H1 (cell line): ENCODE results near the gene ASMTL. TPM values are rescaled to one million over a fixed set of nuclear protein-coding genes. Genes with fewer than 3 reads are reported as not detected.

Experiments
- CTCF ChIA-PET: fragments of 300-600 bp; sonication (Branson Sonifier 250); formaldehyde crosslinking; loops from one replicate; lab custom pipeline; 2021; ENCODE audit not compliant: partially characterized antibody; lab: Charles Lee
- POLR2A ChIA-PET: fragments of 300-600 bp; sonication (Branson Sonifier 250); formaldehyde crosslinking; loops from one replicate; lab custom pipeline; 2021; ENCODE audit warnings: inconsistent platforms; ENCODE audit not compliant: partially characterized antibody; lab: Charles Lee
- DNase-seq, 2 experiments: peaks; one replicate each; pipeline versions ENCODE4 v3.0.0 to v3.0.0-alpha.2; 2010 to 2022; ENCODE audit warnings: low spot score in 2 of 2, low read depth in 1 of 2, mixed read lengths in 1 of 2
- FAIRE-seq: peaks from 2 replicates; lab custom pipeline; 2011; peaks lifted over from hg19 to GRCh38; lab: Jason Lieb, UNC
- H2AFZ ChIP-seq: 2 replicates; pipeline ENCODE4 v1.8.1; 2012; ENCODE audit warnings: low read length, inconsistent platforms
- H2AK5ac ChIP-seq: 2 replicates; pipeline ENCODE4 v1.6.1; 2013; ENCODE audit warnings: low read depth, low read length
- H2BK120ac ChIP-seq: replicated peaks from 2 replicates; pipeline ENCODE3; 2013; ENCODE audit warnings: low read depth, low read length, inconsistent platforms
- H2BK12ac ChIP-seq: 2 replicates; pipeline ENCODE4 v1.6.1; 2013; ENCODE audit warnings: low read depth, low read length
- H2BK15ac ChIP-seq: 2 replicates; pipeline ENCODE4 v1.6.1; 2013; ENCODE audit warnings: low read length
- H2BK20ac ChIP-seq: 2 replicates; pipeline ENCODE4 v1.6.1; 2013; ENCODE audit warnings: low read length
- H2BK5ac ChIP-seq: 2 replicates; pipeline ENCODE4 v1.6.1; 2013; ENCODE audit warnings: low read depth, low read length
- H3K14ac ChIP-seq: 2 replicates; pipeline ENCODE4 v1.6.1; 2013; ENCODE audit warnings: inconsistent platforms; ENCODE audit not compliant: insufficient read length
- H3K18ac ChIP-seq: 2 replicates; pipeline ENCODE4 v1.6.1; 2013; ENCODE audit warnings: low read length; ENCODE audit errors: extremely low read depth
- H3K23ac ChIP-seq: 2 replicates; pipeline ENCODE4 v1.6.1; 2013; ENCODE audit warnings: inconsistent platforms; ENCODE audit not compliant: insufficient read length
- H3K23me2 ChIP-seq: 2 replicates; pipeline ENCODE4 v1.6.1; 2013; ENCODE audit warnings: low read depth, low read length
- H3K27ac ChIP-seq: 2 replicates; pipeline ENCODE4 v1.6.1; 2011; ENCODE audit warnings: low read depth, low read length, inconsistent platforms
- H3K27me3 ChIP-seq, 4 experiments: replicated peaks in 1 of 4; 1 replicate in 1 of 4; 2 replicates in 3 of 4; pipeline versions ENCODE4 v1.6.1 to v1.8.1; 2011 to 2013; ENCODE audit warnings: low read length in 3 of 4, mild to moderate bottlenecking in 3 of 4, inconsistent platforms in 2 of 4, mixed read lengths in 2 of 4, moderate library complexity in 1 of 4; ENCODE audit not compliant: control insufficient read depth in 3 of 4, insufficient read depth in 3 of 4; ENCODE audit errors: extremely low read depth in 1 of 4
- H3K36me3 ChIP-seq, 4 experiments: 2 replicates each; pipeline versions ENCODE4 v1.6.1 to v1.8.1; 2011 to 2013; ENCODE audit warnings: mild to moderate bottlenecking in 4 of 4, low read length in 3 of 4, moderate library complexity in 2 of 4, control low read depth in 1 of 4, inconsistent platforms in 1 of 4; ENCODE audit not compliant: insufficient read depth in 4 of 4, control insufficient read depth in 2 of 4
- H3K4ac ChIP-seq: replicated peaks from 2 replicates; pipeline ENCODE3; 2013; ENCODE audit warnings: low read length, low read depth, mixed read lengths, inconsistent platforms; ENCODE audit not compliant: insufficient read length
- H3K4me1 ChIP-seq, 4 experiments: replicated peaks in 1 of 4; 1 replicate in 1 of 4; 2 replicates in 3 of 4; pipeline versions ENCODE4 v1.6.1 to v1.8.1; 2011 to 2013; ENCODE audit warnings: low read length in 3 of 4, inconsistent platforms in 2 of 4, mixed read lengths in 1 of 4; ENCODE audit not compliant: insufficient read depth in 4 of 4, control insufficient read depth in 3 of 4
- H3K4me2 ChIP-seq, 2 experiments: 2 replicates each; pipeline versions ENCODE4 v1.6.1 to v1.8.1; 2011 to 2013; ENCODE audit warnings: low read depth in 2 of 2, low read length in 2 of 2, control low read depth in 1 of 2, inconsistent platforms in 1 of 2, mild to moderate bottlenecking in 1 of 2; ENCODE audit not compliant: insufficient read depth in 1 of 2
- H3K4me3 ChIP-seq, 4 experiments: fragments of 200-600, 300-600 bp in 1 of 4; sonication (generic), shearing (Covaris generic), sonication (Bioruptor Twin) in 1 of 4; 2 replicates each; pipeline versions ENCODE4 v1.5.1 to v1.8.1; 2011 to 2016; ENCODE audit warnings: low read length in 4 of 4, low read depth in 3 of 4, control low read depth in 2 of 4, inconsistent platforms in 2 of 4, mild to moderate bottlenecking in 2 of 4, mixed read lengths in 1 of 4, moderate library complexity in 1 of 4; ENCODE audit not compliant: insufficient read depth in 2 of 4; ENCODE audit errors: extremely low read depth in 1 of 4
- H3K56ac ChIP-seq: replicated peaks from 2 replicates; pipeline ENCODE3; 2013; ENCODE audit warnings: low read depth, mild to moderate bottlenecking, mixed read lengths, low read length, inconsistent platforms; ENCODE audit not compliant: insufficient read length
- H3K79me1 ChIP-seq: 2 replicates; pipeline ENCODE4 v1.6.1; 2013; ENCODE audit warnings: low read depth, low read length, control low read depth
- H3K79me2 ChIP-seq, 2 experiments: 2 replicates each; pipeline versions ENCODE4 v1.6.1 to v1.8.1; 2012 to 2013; ENCODE audit warnings: low read length in 2 of 2, mild to moderate bottlenecking in 2 of 2, inconsistent platforms in 1 of 2; ENCODE audit not compliant: insufficient read depth in 2 of 2, control insufficient read depth in 1 of 2
- H3K9ac ChIP-seq, 4 experiments: replicated peaks in 1 of 4; 1 replicate in 1 of 4; 2 replicates in 3 of 4; pipeline versions ENCODE4 v1.6.1 to v1.8.1; 2011 to 2013; ENCODE audit warnings: low read depth in 3 of 4, low read length in 3 of 4, control low read depth in 2 of 4, mild to moderate bottlenecking in 2 of 4, moderate library complexity in 2 of 4, inconsistent platforms in 1 of 4; ENCODE audit errors: extremely low read depth in 1 of 4
- H3K9me3 ChIP-seq, 2 experiments: 2 replicates each; pipeline versions ENCODE4 v1.6.1 to v1.8.1; 2012 to 2013; ENCODE audit warnings: mild to moderate bottlenecking in 2 of 2, moderate library complexity in 2 of 2, control low read depth in 1 of 2, inconsistent platforms in 1 of 2, low read depth in 1 of 2, low read length in 1 of 2, mixed read lengths in 1 of 2; ENCODE audit not compliant: insufficient read depth in 2 of 2
- H4K20me1 ChIP-seq, 2 experiments: replicated peaks in 1 of 2; 2 replicates each; pipeline versions ENCODE3 to v1.8.1; 2011 to 2013; ENCODE audit warnings: inconsistent platforms in 2 of 2, low read length in 2 of 2, mild to moderate bottlenecking in 1 of 2; ENCODE audit not compliant: insufficient read depth in 2 of 2, control insufficient read depth in 1 of 2
- H4K5ac ChIP-seq: 2 replicates; pipeline ENCODE4 v1.6.1; 2013; ENCODE audit warnings: low read length, low read depth, mixed read lengths, inconsistent platforms; ENCODE audit not compliant: insufficient read length
- H4K8ac ChIP-seq: 2 replicates; pipeline ENCODE4 v1.8.0; 2013; ENCODE audit warnings: mild to moderate bottlenecking, moderate library complexity, low read length, inconsistent platforms; ENCODE audit not compliant: insufficient read depth; ENCODE audit errors: extremely low read depth
- H4K91ac ChIP-seq: replicated peaks from 2 replicates; pipeline ENCODE3; 2013; ENCODE audit warnings: low read length, mixed read lengths, inconsistent platforms; ENCODE audit not compliant: insufficient read length
- SAP30 ChIP-seq: fragments of 300-600 bp; sonication (generic); IDR thresholded peaks from 2 replicates; pipeline ENCODE4 v1.7.1; 2012; ENCODE audit warnings: low read length, moderate library complexity, mild to moderate bottlenecking, inconsistent platforms; ENCODE audit not compliant: insufficient read depth, insufficient replicate concordance
- SIRT6 ChIP-seq: IDR thresholded peaks from one replicate; pipeline ENCODE4 v1.7.1; 2012; ENCODE audit warnings: low read length, inconsistent platforms
- SRF ChIP-seq: IDR thresholded peaks from 2 replicates; pipeline ENCODE4 v1.6.1; 2011; ENCODE audit warnings: mild to moderate bottlenecking, low read depth, low read length, moderate library complexity
- TCF12 ChIP-seq: IDR thresholded peaks from 2 replicates; pipeline ENCODE4 v1.6.1; 2011; ENCODE audit warnings: low read depth, mild to moderate bottlenecking, low read length
- TEAD4 ChIP-seq: IDR thresholded peaks from 2 replicates; pipeline ENCODE4 v1.6.1; 2012; ENCODE audit warnings: low read depth, low read length, inconsistent platforms, mixed read lengths
- WGBS, 2 experiments: shearing (Covaris generic) in 1 of 2; methylation state at CpG; one replicate each; pipeline versions ENCODE4 v1.1.6 to v1.1.7; 2013 to 2015; ENCODE audit warnings: low lambda C conversion rate in 2 of 2, mixed read lengths in 2 of 2, inconsistent platforms in 1 of 2, low coverage in 1 of 2, missing lambda C conversion rate in 1 of 2; ENCODE audit not compliant: insufficient replicate concordance in 2 of 2, insufficient coverage in 1 of 2, insufficient read length in 1 of 2; ENCODE audit errors: extremely low coverage in 1 of 2, missing lambda C conversion rate in 1 of 2; 5-methylcytosine and 5-hydroxymethylcytosine counted together
- polyA plus RNA-seq, 7 experiments: library from polyadenylated mRNA; depleted of rRNA in 3 of 7; stranded (reverse) in 5 of 7; unstranded in 2 of 7; fragments of >200 nt in 5 of 7; fragments of 200-250 nt in 2 of 7; gene quantifications; 1 replicate in 5 of 7; 2 replicates in 1 of 7; 4 replicates in 1 of 7; pipeline versions ENCODE4 v1.2.1 to v1.2.3, GENCODE V29; 2011 to 2013; ENCODE audit warnings: missing spikeins in 2 of 7, mixed read lengths in 2 of 7
- total RNA-seq: library from RNA; stranded (reverse); fragmentation: NEBNext Ultra II Directional; extraction: Animal tissue kit (Norgen Biotek cat#: 25700); gene quantifications from 2 replicates; pipeline ENCODE4 v1.2.1, GENCODE V29; 2021
- TF ChIP-seq, protein P1 (sequence below): IDR thresholded peaks from 2 replicates; pipeline ENCODE4 v1.6.1; 2011; ENCODE audit warnings: low read length, improper control_type of control experiment

The ASMTL gene
- total and polyA plus RNA-seq, 2 of the 8 experiments (the other 6 are each of a cell fraction or from before 2014, with no cell fraction given), result 75.6 to 81.4 TPM

DNA sequence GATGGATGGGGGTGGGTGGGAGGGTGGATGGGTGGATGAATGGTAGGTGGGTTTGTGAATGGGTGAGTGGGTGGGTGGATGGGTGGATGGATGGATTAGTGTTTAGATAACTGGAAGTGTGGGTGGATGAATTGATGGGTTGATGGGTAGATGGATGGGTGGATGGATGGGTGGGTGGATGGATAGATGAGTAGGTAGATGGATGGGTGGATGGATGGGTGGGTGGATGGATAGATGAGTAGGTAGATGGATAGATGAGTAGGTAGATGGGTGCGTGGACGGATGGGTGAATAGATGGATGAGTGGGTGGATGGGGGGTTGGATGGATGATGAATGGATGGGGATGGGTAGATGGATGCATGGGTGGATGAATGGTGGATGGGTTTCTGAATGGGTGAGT, 20.3 kb upstream of the ASMTL start:
- Histone ChIP-seq H3K23me2 (peaks cover 31% of the 10 kb centered on the region; the same call in 1 of the 2 replicates), H4K8ac (no peak overlapping the region), H4K91ac (no peak overlapping the region), H2BK5ac (no peak overlapping the region), H3K79me1 (no peaks in the 10 kb centered on the region), H2AK5ac (no peak overlapping the region), H2AFZ (no peak overlapping the region), H3K4ac (no peak overlapping the region), H4K5ac (no peak overlapping the region), H3K79me2 (no peaks in the 10 kb centered on the region), H3K9ac (no peak overlapping the region), H3K18ac (no peak overlapping the region), H3K4me2 (no peak overlapping the region), H4K20me1 (peaks cover 0 to 2% of the 10 kb centered on the region in 2 experiments), H3K36me3 (no peaks in the 10 kb centered on the region), H2BK20ac (no peak overlapping the region), H3K56ac (no peak overlapping the region), H3K4me1 (no peaks in the 10 kb centered on the region), H3K27me3 (no peaks in the 10 kb centered on the region), H2BK15ac (no peak overlapping the region), H3K4me3 (no peak overlapping the region), H3K14ac (no peak overlapping the region), H3K9me3 (no peaks in the 10 kb centered on the region), H3K23ac (no peak overlapping the region), H2BK120ac (no peak overlapping the region), H2BK12ac (no peak overlapping the region), H3K27ac (no peak overlapping the region)
- ChIA-PET CTCF (no interaction called here), POLR2A (no interaction called here)
- no peak for FAIRE-seq
- WGBS, 2 experiments, result 80 to 94% methylated on average over 2 of the region's 2 CpGs
- DNase-seq, result no peak
- TF ChIP-seq SAP30 (no peak), TEAD4 (no peak), TCF12 (no peak), SRF (no peak), SIRT6 (no peak)
- TF ChIP-seq, protein P1, sequence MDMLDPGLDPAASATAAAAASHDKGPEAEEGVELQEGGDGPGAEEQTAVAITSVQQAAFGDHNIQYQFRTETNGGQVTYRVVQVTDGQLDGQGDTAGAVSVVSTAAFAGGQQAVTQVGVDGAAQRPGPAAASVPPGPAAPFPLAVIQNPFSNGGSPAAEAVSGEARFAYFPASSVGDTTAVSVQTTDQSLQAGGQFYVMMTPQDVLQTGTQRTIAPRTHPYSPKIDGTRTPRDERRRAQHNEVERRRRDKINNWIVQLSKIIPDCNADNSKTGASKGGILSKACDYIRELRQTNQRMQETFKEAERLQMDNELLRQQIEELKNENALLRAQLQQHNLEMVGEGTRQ, result no peak
